Endothelial cell of umbilical vein (primary cell): ENCODE results near the gene IFT88. TPM values are rescaled to one million over a fixed set of nuclear protein-coding genes. Genes with fewer than 3 reads are reported as not detected.

Source experiments
- BruUV-seq: library from RNA; stranded (reverse); fragments of 400-500 nt; replicated peaks from 2 replicates; lab custom pipeline; 2021; lab: Mats Ljungman, UMichigan
- CTCF ChIA-PET: fragments of 300-600, 350-600 bp; sonication (Branson Sonifier 250); formaldehyde crosslinking; loops from one replicate; lab custom pipeline; 2021; ENCODE audit warnings: antibody characterized with exemption, inconsistent platforms; lab: Charles Lee
- POLR2A ChIA-PET: fragments of 300-600, 350-600 bp; sonication (Branson Sonifier 250); formaldehyde crosslinking; loops from one replicate; lab custom pipeline; 2021; ENCODE audit warnings: antibody characterized with exemption, inconsistent platforms; lab: Charles Lee
- DNase-seq: peaks from one replicate; pipeline ENCODE4 v3.0.0-alpha.2; 2011; ENCODE audit warnings: low read depth, low spot score
- FAIRE-seq: peaks from 2 replicates; lab custom pipeline; 2011; peaks lifted over from hg19 to GRCh38; lab: Jason Lieb, UNC
- H2AFZ ChIP-seq: 2 replicates; pipeline ENCODE4 v1.6.0; 2012; ENCODE audit warnings: low read depth, low read length, control low read depth, inconsistent platforms
- H3K27ac ChIP-seq: 2 replicates; pipeline ENCODE4 v1.5.1; 2011; ENCODE audit warnings: low read depth, mild to moderate bottlenecking, control low read depth, low read length, moderate library complexity; ENCODE audit not compliant: insufficient read depth
- H3K27me3 ChIP-seq, 2 experiments: 2 replicates each; pipeline versions ENCODE4 v1.6.0 to v1.6.1; 2011; ENCODE audit warnings: low read length in 2 of 2, mixed read lengths in 1 of 2; ENCODE audit not compliant: control insufficient read depth in 2 of 2, insufficient read depth in 2 of 2
- H3K36me3 ChIP-seq, 2 experiments: 2 replicates in 1 of 2; 3 replicates in 1 of 2; pipeline ENCODE4 v1.5.1; 2011; ENCODE audit warnings: low read length in 2 of 2, mild to moderate bottlenecking in 1 of 2, moderate library complexity in 1 of 2; ENCODE audit not compliant: control insufficient read depth in 2 of 2, insufficient read depth in 2 of 2; ENCODE audit errors: extremely low read depth in 1 of 2
- H3K4me1 ChIP-seq: 3 replicates; pipeline ENCODE4 v1.5.1; 2011; ENCODE audit warnings: mild to moderate bottlenecking, low read length; ENCODE audit not compliant: control insufficient read depth, insufficient read depth; ENCODE audit errors: extremely low read depth
- H3K4me2 ChIP-seq: 2 replicates; pipeline ENCODE4 v1.6.1; 2011; ENCODE audit warnings: low read length, control low read depth, mixed read lengths; ENCODE audit not compliant: insufficient read depth
- H3K4me3 ChIP-seq, 3 experiments: fragments of 200-600 bp in 1 of 3; sonication (generic), shearing (Covaris generic) in 1 of 3; replicated peaks in 1 of 3; 2 replicates each; pipeline ENCODE4 v1.5.1; 2011 to 2016; ENCODE audit warnings: control low read depth in 3 of 3, low read length in 3 of 3, mild to moderate bottlenecking in 2 of 3, inconsistent platforms in 1 of 3, low read depth in 1 of 3, moderate library complexity in 1 of 3; ENCODE audit not compliant: insufficient read depth in 1 of 3
- H3K79me2 ChIP-seq: 2 replicates; pipeline ENCODE4 v1.6.0; 2012; ENCODE audit warnings: low read length, inconsistent platforms; ENCODE audit not compliant: control insufficient read depth, insufficient read depth
- H3K9ac ChIP-seq: replicated peaks from 2 replicates; pipeline ENCODE3; 2011; ENCODE audit warnings: low read length, control low read depth; ENCODE audit not compliant: insufficient read depth; ENCODE audit errors: extremely low read depth
- H3K9me1 ChIP-seq: replicated peaks from 3 replicates; pipeline ENCODE4 v1.6.0; 2011; ENCODE audit warnings: mild to moderate bottlenecking, low read length; ENCODE audit not compliant: control insufficient read depth, insufficient read depth; ENCODE audit errors: extremely low read depth
- H3K9me3 ChIP-seq: replicated peaks from 2 replicates; pipeline ENCODE4 v1.5.1; 2012; ENCODE audit warnings: low read length, inconsistent platforms; ENCODE audit not compliant: control insufficient read depth, insufficient read depth
- H4K20me1 ChIP-seq: replicated peaks from 2 replicates; pipeline ENCODE3; 2011; ENCODE audit warnings: mild to moderate bottlenecking, low read length; ENCODE audit not compliant: control insufficient read depth, insufficient read depth; ENCODE audit errors: extremely low read depth
- EZH2 ChIP-seq: IDR thresholded peaks from 2 replicates; pipeline ENCODE4 v1.6.1; 2012; ENCODE audit warnings: borderline replicate concordance, low read depth, mild to moderate bottlenecking, moderate library complexity, low read length, inconsistent platforms; ENCODE audit not compliant: severe bottlenecking
- FOS ChIP-seq: IDR thresholded peaks from 2 replicates; pipeline ENCODE4 v1.6.1; 2011; ENCODE audit warnings: mild to moderate bottlenecking, low read length, moderate library complexity, borderline replicate concordance; ENCODE audit not compliant: insufficient read depth
- GATA2 ChIP-seq: IDR thresholded peaks from 2 replicates; pipeline ENCODE4 v1.7.0; 2011; ENCODE audit warnings: low read depth, mild to moderate bottlenecking, moderate library complexity, mixed read lengths, low read length; ENCODE audit not compliant: insufficient read length, insufficient read depth
- JUN ChIP-seq: IDR thresholded peaks from 2 replicates; pipeline ENCODE4 v1.6.1; 2011; ENCODE audit warnings: borderline replicate concordance, low read depth; ENCODE audit not compliant: insufficient read length, insufficient read depth
- MYC ChIP-seq: IDR thresholded peaks from one replicate; pipeline ENCODE4 v1.6.1; 2011; ENCODE audit warnings: mild to moderate bottlenecking, low read depth, low read length
- POLR2A ChIP-seq: IDR thresholded peaks from 2 replicates; pipeline ENCODE4 v1.6.1; 2012; ENCODE audit warnings: low read depth, mild to moderate bottlenecking, control low read depth, low read length
- POLR2AphosphoS5 ChIP-seq: IDR thresholded peaks from 2 replicates; pipeline ENCODE4 v1.6.1; 2012; ENCODE audit warnings: low read depth, mild to moderate bottlenecking, control low read depth, low read length, moderate library complexity; ENCODE audit not compliant: insufficient read depth
- dilution Hi-C: fragments of 300-500 bp; cut with MboI; formaldehyde crosslinking; loops from one replicate; pipeline ENCODE4 v1.15.0; 2019; ENCODE audit warnings: low sequenced_read_pairs; ENCODE audit not compliant: extremely low pct_ligation_motif_present
- intact Hi-C: fragments of 100-400 bp; cut with micrococcal nuclease; formaldehyde crosslinking; loops from one replicate; pipeline ENCODE4 v1.10.0; 2022
- polyA plus RNA-seq, 4 experiments: library from polyadenylated mRNA; depleted of rRNA in 3 of 4; stranded (reverse) in 3 of 4; unstranded in 1 of 4; fragments of >200 nt; gene quantifications; 2 replicates each; pipeline versions ENCODE4 v1.2.1 to v1.2.3, GENCODE V29; 2011 to 2012; ENCODE audit warnings: missing spikeins in 1 of 4
- total RNA-seq: library from RNA; stranded (reverse); gene quantifications from 2 replicates; pipeline ENCODE4 v1.2.3, GENCODE V29; 2021
- TF ChIP-seq, protein P1 (sequence below): IDR thresholded peaks from 2 replicates; pipeline ENCODE4 v1.6.1; 2011; ENCODE audit not compliant: insufficient read depth, insufficient read length
- TF ChIP-seq, protein P2 (sequence below), 2 donors: IDR thresholded peaks; 1 replicate in 1 of 2; 2 replicates in 1 of 2; pipeline ENCODE4 v1.5.1; 2011; ENCODE audit warnings: low read length in 2 of 2, mild to moderate bottlenecking in 2 of 2, moderate library complexity in 2 of 2, control low read depth in 1 of 2, inconsistent platforms in 1 of 2, low read depth in 1 of 2; ENCODE audit not compliant: insufficient read depth in 1 of 2; ENCODE audit errors: extremely low read depth in 1 of 2

IFT88 gene
- total and polyA plus RNA-seq, 2 donors (not counting 3 experiments of a cell fraction or from before 2014, with no cell fraction given), result 2.4 to 9.1 TPM

GRCh38 chr13:20592606-20593005 lies 25.6 kb downstream of the IFT88 start:
- CTCF ChIA-PET, result interaction anchor here (0.8 to 1.6 kb wide), 5 partner anchors 11 to 332 kb away, joined by 3 to 6 read pairs (median 3); no protein-coding TSS in a partner anchor
- FAIRE-seq, result no peak
- no peaks in the 10 kb centered on the region for H3K79me2 ChIP-seq

DNA sequence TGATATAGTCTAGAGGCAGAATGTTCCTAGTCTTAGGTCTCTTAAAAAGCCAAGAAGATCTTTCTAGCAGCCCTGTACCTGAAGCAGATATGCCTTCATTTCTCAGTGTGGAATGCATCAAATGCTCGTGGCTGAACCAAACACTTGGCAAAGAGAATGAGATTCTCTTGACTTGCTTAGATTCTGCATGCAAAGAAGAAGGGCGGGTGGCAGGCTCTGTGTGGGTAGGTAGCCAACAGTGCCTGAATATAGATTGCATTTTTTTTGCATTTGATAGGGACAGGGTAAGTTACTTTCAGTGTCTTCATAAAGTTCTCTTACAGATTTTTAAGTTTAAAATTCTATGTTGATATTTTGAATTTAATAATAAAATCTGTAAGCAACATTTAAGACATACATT lies 27.3 kb downstream of the IFT88 start:
- no peaks in the 10 kb centered on the region for H3K36me3 ChIP-seq
- ChIA-PET POLR2A (no interaction called here), CTCF (no interaction called here)
- BruUV-seq, result no TSS peak
- no peaks in the 10 kb centered on the region for H3K27me3 ChIP-seq
- no peak overlapping the region for H3K27ac ChIP-seq
- no peak overlapping the region for H2AFZ ChIP-seq
- no peaks in the 10 kb centered on the region for H3K79me2 ChIP-seq
- H3K4me2 ChIP-seq, result no peak overlapping the region
- DNase-seq (no peak), FAIRE-seq (no peak)
- H3K9ac ChIP-seq, result no peak overlapping the region
- no peaks in the 10 kb centered on the region for H3K4me1 ChIP-seq
- TF ChIP-seq FOS (no peak), MYC (no peak), EZH2 (no peak), POLR2AphosphoS5 (no peak), GATA2 (no peak), POLR2A (no peak), JUN (no peak)
- TF ChIP-seq, protein P1, sequence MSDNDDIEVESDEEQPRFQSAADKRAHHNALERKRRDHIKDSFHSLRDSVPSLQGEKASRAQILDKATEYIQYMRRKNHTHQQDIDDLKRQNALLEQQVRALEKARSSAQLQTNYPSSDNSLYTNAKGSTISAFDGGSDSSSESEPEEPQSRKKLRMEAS, result no peak
- TF ChIP-seq, protein P2, sequence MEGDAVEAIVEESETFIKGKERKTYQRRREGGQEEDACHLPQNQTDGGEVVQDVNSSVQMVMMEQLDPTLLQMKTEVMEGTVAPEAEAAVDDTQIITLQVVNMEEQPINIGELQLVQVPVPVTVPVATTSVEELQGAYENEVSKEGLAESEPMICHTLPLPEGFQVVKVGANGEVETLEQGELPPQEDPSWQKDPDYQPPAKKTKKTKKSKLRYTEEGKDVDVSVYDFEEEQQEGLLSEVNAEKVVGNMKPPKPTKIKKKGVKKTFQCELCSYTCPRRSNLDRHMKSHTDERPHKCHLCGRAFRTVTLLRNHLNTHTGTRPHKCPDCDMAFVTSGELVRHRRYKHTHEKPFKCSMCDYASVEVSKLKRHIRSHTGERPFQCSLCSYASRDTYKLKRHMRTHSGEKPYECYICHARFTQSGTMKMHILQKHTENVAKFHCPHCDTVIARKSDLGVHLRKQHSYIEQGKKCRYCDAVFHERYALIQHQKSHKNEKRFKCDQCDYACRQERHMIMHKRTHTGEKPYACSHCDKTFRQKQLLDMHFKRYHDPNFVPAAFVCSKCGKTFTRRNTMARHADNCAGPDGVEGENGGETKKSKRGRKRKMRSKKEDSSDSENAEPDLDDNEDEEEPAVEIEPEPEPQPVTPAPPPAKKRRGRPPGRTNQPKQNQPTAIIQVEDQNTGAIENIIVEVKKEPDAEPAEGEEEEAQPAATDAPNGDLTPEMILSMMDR (IDR thresholded peaks at IDR 0.05; ENCODE audit: extremely low read depth in 1 of 2, insufficient read depth in 1 of 2, low read depth in 1 of 2, low read length in 2 of 2), result no peak
- H3K4me3 ChIP-seq, result no peak overlapping the region
- intact Hi-C loops (no loop called here), dilution Hi-C loops (no loop called here)
- H3K9me3 ChIP-seq, result no peaks in the 10 kb centered on the region
- H3K9me1 ChIP-seq, result no peaks in the 10 kb centered on the region
- H4K20me1 ChIP-seq, result no peaks in the 10 kb centered on the region

More at GRCh38 chr13:20592606-20593005, 25.6 kb downstream of the IFT88 start:
- no TSS peak for BruUV-seq
- Histone ChIP-seq H3K4me1 (no peaks in the 10 kb centered on the region), H3K4me3 (no peak overlapping the region), H3K4me2 (no peak overlapping the region), H3K27me3 (no peaks in the 10 kb centered on the region), H3K9me1 (no peaks in the 10 kb centered on the region), H2AFZ (no peak overlapping the region), H3K9me3 (no peaks in the 10 kb centered on the region), H3K9ac (no peak overlapping the region), H3K36me3 (no peaks in the 10 kb centered on the region), H4K20me1 (no peaks in the 10 kb centered on the region), H3K27ac (no peak overlapping the region)
- POLR2A ChIA-PET, result no interaction called here
- no peak for DNase-seq
- TF ChIP-seq POLR2AphosphoS5, result no peak
- TF ChIP-seq GATA2, result no peak
- intact Hi-C loops (no loop called here), dilution Hi-C loops (no loop called here)
